Nephron progenitor cell (in vitro differentiated cells): ENCODE measurements around the gene OCRL.

Source experiments
- DNase-seq: peaks from one replicate; pipeline ENCODE4 v3.0.0; 2021
- H3K27ac Mint-ChIP-seq: 2 replicates; pipeline ENCODE4 v1.8.0; 2021; ENCODE audit warnings: mild to moderate bottlenecking, moderate library complexity, mixed read lengths
- H3K27me3 Mint-ChIP-seq: 2 replicates; pipeline ENCODE4 v1.8.0; 2021; ENCODE audit warnings: mild to moderate bottlenecking, low read depth, mixed read lengths; ENCODE audit not compliant: poor library complexity
- H3K36me3 Mint-ChIP-seq: 2 replicates; pipeline ENCODE4 v1.8.0; 2021; ENCODE audit warnings: low read depth, mixed read lengths
- H3K4me1 Mint-ChIP-seq: 2 replicates; pipeline ENCODE4 v1.8.0; 2021; ENCODE audit warnings: mixed read lengths
- H3K4me3 Mint-ChIP-seq: 2 replicates; pipeline ENCODE4 v1.8.0; 2021; ENCODE audit warnings: mild to moderate bottlenecking, moderate library complexity, mixed read lengths
- H3K9me3 Mint-ChIP-seq: 2 replicates; pipeline ENCODE4 v1.8.0; 2021; ENCODE audit warnings: mild to moderate bottlenecking, moderate library complexity, mixed read lengths
- CTCF ChIP-seq: fragments of 200-600 bp; sonication (generic); IDR thresholded peaks from 2 replicates; pipeline ENCODE4 v1.5.0; 2021; ENCODE audit warnings: antibody characterized with exemption

The OCRL gene

GRCh38 chrX:129629837-129630236 lies 89.8 kb downstream of the OCRL start:
- TF ChIP-seq CTCF: no peak
- Mint-ChIP-seq H3K4me1 (no peaks in the 10 kb centered on the region), H3K9me3 (peaks cover 18% of the 10 kb centered on the region), H3K36me3 (no peaks in the 10 kb centered on the region), H3K4me3 (no peak overlapping the region), H3K27me3 (peaks cover 11% of the 10 kb centered on the region), H3K27ac (no peak overlapping the region)
- no peak for DNase-seq

GRCh38 chrX:129631849-129632248 lies 91.8 kb downstream of the OCRL start:
- Mint-ChIP-seq H3K4me3 (no peak overlapping the region), H3K36me3 (no peaks in the 10 kb centered on the region), H3K27ac (no peak overlapping the region), H3K9me3 (peaks cover 10% of the 10 kb centered on the region), H3K4me1 (no peaks in the 10 kb centered on the region), H3K27me3 (peaks cover 11% of the 10 kb centered on the region)
- TF ChIP-seq CTCF: no peak
- DNase-seq: no peak

GRCh38 chrX:129632443-129632842 lies 92.4 kb downstream of the OCRL start:
- no peaks in the 10 kb centered on the region for H3K36me3 Mint-ChIP-seq
- H3K27me3 Mint-ChIP-seq: peaks cover 11% of the 10 kb centered on the region
- peaks cover 8% of the 10 kb centered on the region for H3K9me3 Mint-ChIP-seq
- peaks cover 3% of the 10 kb centered on the region for H3K4me1 Mint-ChIP-seq
- H3K4me3 Mint-ChIP-seq: no peak overlapping the region
- no peak overlapping the region for H3K27ac Mint-ChIP-seq
- no peak for TF ChIP-seq CTCF
- no peak for DNase-seq

GRCh38 chrX:129634541-129634940 lies 94.5 kb downstream of the OCRL start:
- Mint-ChIP-seq H3K27me3 (peaks cover 19% of the 10 kb centered on the region), H3K27ac (no peak overlapping the region), H3K4me1 (peaks cover 6% of the 10 kb centered on the region), H3K9me3 (no peaks in the 10 kb centered on the region), H3K4me3 (no peak overlapping the region), H3K36me3 (no peaks in the 10 kb centered on the region)
- no peak for TF ChIP-seq CTCF
- DNase-seq: no peak

- no peak overlapping the region for H3K27ac Mint-ChIP-seq
- H3K36me3 Mint-ChIP-seq: no peaks in the 10 kb centered on the region
These were observed 96.2 kb downstream of the OCRL start for GRCh38 chrX:129636175-129636681.

More at GRCh38 chrX:129636175-129636681, 96.2 kb downstream of the OCRL start:
- Mint-ChIP-seq H3K9me3 (peaks cover 3% of the 10 kb centered on the region), H3K4me3 (no peak overlapping the region), H3K4me1 (peaks cover 6% of the 10 kb centered on the region), H3K27me3 (peaks cover 20% of the 10 kb centered on the region)
- DNase-seq: no peak
- no peak for TF ChIP-seq CTCF
